ENCODE measurements around the gene CNTRL.

DNA sequence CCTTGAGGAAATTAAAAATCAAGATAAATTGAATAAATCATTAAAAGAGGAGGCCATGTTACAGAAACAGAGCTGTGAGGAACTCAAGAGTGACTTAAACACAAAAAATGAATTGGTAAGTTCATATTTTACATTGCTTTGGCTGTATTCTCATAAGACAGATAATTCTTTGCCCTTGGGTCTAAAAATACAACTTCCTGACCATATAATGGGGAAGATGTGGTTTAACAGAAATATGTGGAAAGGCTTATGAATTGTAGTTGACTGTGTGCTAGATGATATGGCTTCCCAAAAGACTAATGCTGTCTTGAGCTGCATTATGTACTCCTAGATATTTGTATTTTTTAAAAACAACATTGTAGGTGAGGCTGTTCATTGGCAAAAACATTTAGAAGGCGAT, 33.1 kb downstream of the CNTRL start:
- TF ChIP-seq, protein P1, sequence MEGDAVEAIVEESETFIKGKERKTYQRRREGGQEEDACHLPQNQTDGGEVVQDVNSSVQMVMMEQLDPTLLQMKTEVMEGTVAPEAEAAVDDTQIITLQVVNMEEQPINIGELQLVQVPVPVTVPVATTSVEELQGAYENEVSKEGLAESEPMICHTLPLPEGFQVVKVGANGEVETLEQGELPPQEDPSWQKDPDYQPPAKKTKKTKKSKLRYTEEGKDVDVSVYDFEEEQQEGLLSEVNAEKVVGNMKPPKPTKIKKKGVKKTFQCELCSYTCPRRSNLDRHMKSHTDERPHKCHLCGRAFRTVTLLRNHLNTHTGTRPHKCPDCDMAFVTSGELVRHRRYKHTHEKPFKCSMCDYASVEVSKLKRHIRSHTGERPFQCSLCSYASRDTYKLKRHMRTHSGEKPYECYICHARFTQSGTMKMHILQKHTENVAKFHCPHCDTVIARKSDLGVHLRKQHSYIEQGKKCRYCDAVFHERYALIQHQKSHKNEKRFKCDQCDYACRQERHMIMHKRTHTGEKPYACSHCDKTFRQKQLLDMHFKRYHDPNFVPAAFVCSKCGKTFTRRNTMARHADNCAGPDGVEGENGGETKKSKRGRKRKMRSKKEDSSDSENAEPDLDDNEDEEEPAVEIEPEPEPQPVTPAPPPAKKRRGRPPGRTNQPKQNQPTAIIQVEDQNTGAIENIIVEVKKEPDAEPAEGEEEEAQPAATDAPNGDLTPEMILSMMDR (IDR thresholded peaks at IDR 0.05): no peak
- TF ChIP-seq EP300 (IDR thresholded peaks at IDR 0.05): no peak

All from tibial nerve (tissue), 4 donors.